GM21529 (cell line): ENCODE data around the gene DNAJC16.

ENCODE experiments used
- ATAC-seq: cut with Tn5 transposase; IDR thresholded peaks from one replicate; pipeline ENCODE4 v1.9.1; 2021; ENCODE audit not compliant: unreplicated experiment

DNAJC16 gene

GRCh38 chr1:15531682-15532081 is 5.0 kb downstream of the DNAJC16 start:
- no peak for ATAC-seq

GRCh38 chr1:15538771-15539170 is 12.1 kb downstream of the DNAJC16 start:
- ATAC-seq: no peak

GRCh38 chr1:15540186-15540585 is 13.5 kb downstream of the DNAJC16 start:
- ATAC-seq: no peak

GRCh38 chr1:15541231-15541792 is 14.7 kb downstream of the DNAJC16 start:
- ATAC-seq: no peak

- no peak for ATAC-seq
Measured at GRCh38 chr1:15542388-15543250, 16.0 kb downstream of the DNAJC16 start.

GRCh38 chr1:15543251-15543588 is 16.6 kb downstream of the DNAJC16 start:
- ATAC-seq: no peak

GRCh38 chr1:15543589-15544568 is 17.2 kb downstream of the DNAJC16 start:
- ATAC-seq: no peak

GRCh38 chr1:15546641-15547040 is 20.0 kb downstream of the DNAJC16 start:
- ATAC-seq: no peak

- no peak for ATAC-seq
Measured at GRCh38 chr1:15550573-15550972, 23.9 kb downstream of the DNAJC16 start.

- ATAC-seq: no peak
Measured at GRCh38 chr1:15557008-15557407, 30.4 kb downstream of the DNAJC16 start.

GRCh38 chr1:15557594-15557993 is 30.9 kb downstream of the DNAJC16 start:
- ATAC-seq: no peak

- ATAC-seq: no peak
Measured at GRCh38 chr1:15558516-15558915, 31.9 kb downstream of the DNAJC16 start.

- ATAC-seq: no peak
Measured at GRCh38 chr1:15559189-15559810, 32.7 kb downstream of the DNAJC16 start.

GRCh38 chr1:15568387-15569073 is 41.9 kb downstream of the DNAJC16 start:
- ATAC-seq: no peak

GRCh38 chr1:15570861-15571260 is 44.2 kb downstream of the DNAJC16 start:
- no peak for ATAC-seq

- ATAC-seq: no peak
Measured at GRCh38 chr1:15571266-15571665, 44.6 kb downstream of the DNAJC16 start.

- ATAC-seq: no peak
Measured at GRCh38 chr1:15573477-15573876, 46.8 kb downstream of the DNAJC16 start.

- ATAC-seq: no peak
Measured at GRCh38 chr1:15574741-15575140, 48.1 kb downstream of the DNAJC16 start.

- no peak for ATAC-seq
Measured at GRCh38 chr1:15575549-15576150, 49.0 kb downstream of the DNAJC16 start.

GRCh38 chr1:15577691-15578090 is 51.0 kb downstream of the DNAJC16 start:
- ATAC-seq: no peak
